Measurements from ENCODE around the gene LTBR. TPM values are rescaled to one million over a fixed set of nuclear protein-coding genes. Genes with fewer than 3 reads are reported as not detected.

The LTBR gene
- total RNA-seq, 1 donor from 2014 or later: 55.8 TPM

GRCh38 chr12:6374786-6375160 lies 9.2 kb upstream of the LTBR start:
- FAIRE-seq: no peak
- H3K4me3 ChIP-seq (ENCODE audit: low read depth, low read length): peak overlapping the region; percentile 43
- TF ChIP-seq, protein P1, sequence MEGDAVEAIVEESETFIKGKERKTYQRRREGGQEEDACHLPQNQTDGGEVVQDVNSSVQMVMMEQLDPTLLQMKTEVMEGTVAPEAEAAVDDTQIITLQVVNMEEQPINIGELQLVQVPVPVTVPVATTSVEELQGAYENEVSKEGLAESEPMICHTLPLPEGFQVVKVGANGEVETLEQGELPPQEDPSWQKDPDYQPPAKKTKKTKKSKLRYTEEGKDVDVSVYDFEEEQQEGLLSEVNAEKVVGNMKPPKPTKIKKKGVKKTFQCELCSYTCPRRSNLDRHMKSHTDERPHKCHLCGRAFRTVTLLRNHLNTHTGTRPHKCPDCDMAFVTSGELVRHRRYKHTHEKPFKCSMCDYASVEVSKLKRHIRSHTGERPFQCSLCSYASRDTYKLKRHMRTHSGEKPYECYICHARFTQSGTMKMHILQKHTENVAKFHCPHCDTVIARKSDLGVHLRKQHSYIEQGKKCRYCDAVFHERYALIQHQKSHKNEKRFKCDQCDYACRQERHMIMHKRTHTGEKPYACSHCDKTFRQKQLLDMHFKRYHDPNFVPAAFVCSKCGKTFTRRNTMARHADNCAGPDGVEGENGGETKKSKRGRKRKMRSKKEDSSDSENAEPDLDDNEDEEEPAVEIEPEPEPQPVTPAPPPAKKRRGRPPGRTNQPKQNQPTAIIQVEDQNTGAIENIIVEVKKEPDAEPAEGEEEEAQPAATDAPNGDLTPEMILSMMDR (IDR thresholded peaks at IDR 0.05; ENCODE audit: insufficient read depth, low read length, severe bottlenecking): no peak

DNA sequence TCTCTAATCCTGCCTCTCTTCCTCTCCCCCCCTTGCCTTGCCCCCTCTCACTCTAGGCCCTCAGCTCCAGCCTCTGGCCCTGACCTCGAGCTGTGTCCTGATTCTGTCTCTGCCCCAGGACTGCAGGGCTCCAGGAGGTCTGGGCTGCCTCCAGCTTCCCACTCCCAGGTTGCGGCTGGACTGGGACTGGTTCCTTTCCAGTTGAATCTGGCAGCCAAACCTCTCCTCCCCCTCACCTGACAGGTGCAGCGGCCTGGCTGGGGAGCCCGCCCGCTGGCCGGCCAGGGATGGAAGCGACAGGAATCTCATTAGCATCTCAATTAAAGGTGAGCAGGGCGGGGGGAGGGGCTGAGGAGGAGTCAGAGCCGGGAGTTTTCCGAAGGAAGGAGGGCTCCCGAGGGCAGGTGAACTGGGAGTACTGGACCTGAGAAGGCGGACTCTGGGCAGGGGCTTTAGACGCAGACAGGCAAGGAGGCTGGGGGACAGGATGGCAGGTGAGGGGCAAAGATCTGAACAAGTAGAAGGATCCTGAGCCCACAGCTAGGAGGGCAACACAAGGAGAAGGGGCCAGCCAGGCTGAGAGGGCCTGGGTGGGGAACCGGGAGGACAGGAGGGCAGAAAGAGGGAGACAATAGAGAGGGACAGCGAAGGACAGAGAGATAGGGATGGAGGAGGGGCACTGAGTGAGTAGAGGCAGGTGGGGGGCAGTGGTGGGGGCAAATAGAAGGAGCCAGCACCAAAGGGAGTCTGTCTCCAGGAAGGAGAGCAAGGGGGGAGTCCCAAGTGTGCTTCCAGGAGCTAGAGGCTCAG lies 8.5 kb upstream of the LTBR start, which contains the start of gene SCNN1A:
SCNN1A (minus strand) TSS at position 295 of the 810 bp plus-strand sequence. CDS start 780 bp downstream, outside the sequence.
- no peak for FAIRE-seq
- H3K36me3 ChIP-seq (ENCODE audit: control insufficient read depth, insufficient read depth, low read length): no peaks in the 10 kb centered on the region
- peak within 1 kb of the TSS; percentile 43 for H3K4me3 ChIP-seq (ENCODE audit: low read depth, low read length)
- H3K27me3 ChIP-seq (ENCODE audit: control insufficient read depth, insufficient read depth, low read length): no peaks in the 10 kb centered on the region
- TF ChIP-seq, protein P1 (IDR thresholded peaks at IDR 0.05; ENCODE audit: insufficient read depth, low read length, severe bottlenecking): no peak
- no peak for DNase-seq (ENCODE audit: low read depth)

More at GRCh38 chr12:6374786-6375160, 9.2 kb upstream of the LTBR start:
- DNase-seq (ENCODE audit: low read depth): no peak
- H3K27me3 ChIP-seq (ENCODE audit: control insufficient read depth, insufficient read depth, low read length): no peaks in the 10 kb centered on the region
- H3K36me3 ChIP-seq (ENCODE audit: control insufficient read depth, insufficient read depth, low read length): peaks cover 1% of the 10 kb centered on the region

DNA sequence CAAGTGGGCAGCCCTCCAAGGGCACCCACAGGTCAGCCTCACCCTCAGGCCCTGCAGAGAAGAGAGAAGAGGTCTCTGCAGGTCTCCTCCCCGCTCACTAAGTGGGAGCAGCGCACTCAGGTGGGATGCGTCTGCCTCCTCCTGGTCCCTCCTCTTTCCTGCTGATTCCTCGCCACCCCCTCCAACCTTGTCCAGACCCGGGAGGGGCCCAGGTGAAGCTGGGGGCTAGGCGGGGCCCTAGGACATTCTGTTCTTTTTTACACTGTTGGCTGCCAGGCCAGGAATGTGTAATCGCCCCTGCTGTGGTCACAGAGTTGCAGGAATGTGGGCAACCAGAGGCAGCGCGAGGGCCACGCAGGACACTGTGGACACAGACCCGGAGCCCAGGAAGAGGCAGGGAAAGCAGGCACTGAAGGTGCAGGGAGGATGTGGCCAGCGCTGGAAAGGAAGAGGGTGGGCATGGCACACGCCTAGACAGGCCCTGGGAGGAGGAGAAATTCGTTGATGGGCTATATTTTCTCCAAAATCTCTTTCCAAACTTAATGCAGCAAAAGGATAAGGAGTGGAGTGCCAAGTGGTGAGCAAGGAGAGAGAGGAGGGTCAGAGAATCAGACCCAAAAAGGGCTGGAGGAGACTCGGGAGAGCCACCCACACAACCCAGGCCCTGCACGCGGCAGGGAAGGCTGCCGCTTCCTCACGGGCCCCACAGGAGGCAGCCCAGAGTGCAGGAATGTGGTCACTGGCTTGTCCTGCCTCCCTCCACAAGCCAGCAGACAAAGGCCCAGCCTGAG lies 7.7 kb upstream of the LTBR start:
- no peaks in the 10 kb centered on the region for H3K27me3 ChIP-seq (ENCODE audit: control insufficient read depth, insufficient read depth, low read length)
- TF ChIP-seq, protein P1 (IDR thresholded peaks at IDR 0.05; ENCODE audit: insufficient read depth, low read length, severe bottlenecking): peak; percentile 58
- no peaks in the 10 kb centered on the region for H3K36me3 ChIP-seq (ENCODE audit: control insufficient read depth, insufficient read depth, low read length)
- peak overlapping the region; percentile 43 for H3K4me3 ChIP-seq (ENCODE audit: low read depth, low read length)
- DNase-seq (ENCODE audit: low read depth) (peak; percentile 57), FAIRE-seq (no peak)

- Histone ChIP-seq H3K36me3 (ENCODE audit: control insufficient read depth, insufficient read depth, low read length) (no peaks in the 10 kb centered on the region), H3K27me3 (ENCODE audit: control insufficient read depth, insufficient read depth, low read length) (no peaks in the 10 kb centered on the region), H3K4me3 (ENCODE audit: low read depth, low read length) (no peak overlapping the region)
- FAIRE-seq (no peak), DNase-seq (ENCODE audit: low read depth) (no peak)
- TF ChIP-seq, protein P1 (IDR thresholded peaks at IDR 0.05; ENCODE audit: insufficient read depth, low read length, severe bottlenecking): no peak
Measured at GRCh38 chr12:6376870-6377666, 6.9 kb upstream of the LTBR start.

DNA sequence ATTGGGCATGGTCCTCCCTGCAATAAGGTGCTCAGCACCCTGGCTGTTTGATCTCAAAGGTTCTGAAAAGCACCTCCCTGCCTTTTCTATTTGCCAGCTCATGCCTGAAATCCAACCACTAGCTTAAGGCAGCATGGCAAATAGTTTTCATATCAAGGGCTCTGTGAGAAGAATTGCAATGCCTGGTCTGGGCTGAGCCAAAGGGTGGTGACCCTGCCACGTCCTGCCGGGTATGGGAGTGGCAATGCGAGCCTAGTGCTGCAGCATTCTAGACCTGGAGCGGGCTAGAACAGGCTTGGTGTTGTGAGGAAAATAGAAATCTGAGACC lies 6.3 kb upstream of the LTBR start:
- no peak for FAIRE-seq
- DNase-seq (ENCODE audit: low read depth): no peak
- TF ChIP-seq, protein P1 (IDR thresholded peaks at IDR 0.05; ENCODE audit: insufficient read depth, low read length, severe bottlenecking): no peak
- Histone ChIP-seq H3K4me3 (ENCODE audit: low read depth, low read length) (no peak overlapping the region), H3K27me3 (ENCODE audit: control insufficient read depth, insufficient read depth, low read length) (no peaks in the 10 kb centered on the region), H3K36me3 (ENCODE audit: control insufficient read depth, insufficient read depth, low read length) (no peaks in the 10 kb centered on the region)
